Measurements from ENCODE around the gene CPPED1.

CPPED1 gene

GRCh38 chr16:12729448-12729847 is 74.2 kb downstream of the CPPED1 start:
- DNase-seq = peak in 1 of 5 experiments; percentile 75

- DNase-seq = no peak
Observed at GRCh38 chr16:12728469-12728868, 75.2 kb downstream of the CPPED1 start.

- DNase-seq = no peak
Observed at GRCh38 chr16:12724226-12724625, 79.5 kb downstream of the CPPED1 start.

GRCh38 chr16:12723681-12724080 is 80.0 kb downstream of the CPPED1 start:
- no peak for DNase-seq

- no peak for DNase-seq
Observed at GRCh38 chr16:12721841-12722421, 81.8 kb downstream of the CPPED1 start.

- DNase-seq = no peak
Observed at GRCh38 chr16:12719972-12720371, 83.7 kb downstream of the CPPED1 start.

- DNase-seq = no peak
Observed at GRCh38 chr16:12716658-12717057, 87.0 kb downstream of the CPPED1 start.

GRCh38 chr16:12709807-12710206 is 93.9 kb downstream of the CPPED1 start:
- DNase-seq = no peak

- DNase-seq = no peak
Observed at GRCh38 chr16:12708266-12708665, 95.4 kb downstream of the CPPED1 start.

GRCh38 chr16:12706628-12707027 is 97.1 kb downstream of the CPPED1 start:
- DNase-seq = no peak

- no peak for DNase-seq
Observed at GRCh38 chr16:12704492-12705111, 99.1 kb downstream of the CPPED1 start.

GRCh38 chr16:12703935-12704334 is 99.8 kb downstream of the CPPED1 start:
- no peak for DNase-seq

- DNase-seq = no peak
Observed at GRCh38 chr16:12700161-12700560, 103.5 kb downstream of the CPPED1 start.

- DNase-seq = no peak
Observed at GRCh38 chr16:12699161-12699560, 104.5 kb downstream of the CPPED1 start.

- no peak for DNase-seq
Observed at GRCh38 chr16:12697437-12697836, 106.2 kb downstream of the CPPED1 start.

GRCh38 chr16:12695454-12695853 is 108.2 kb downstream of the CPPED1 start:
- DNase-seq = no peak

GRCh38 chr16:12690024-12690423 is 113.7 kb downstream of the CPPED1 start:
- no peak for DNase-seq

GRCh38 chr16:12688951-12689850 is 114.5 kb downstream of the CPPED1 start:
- peak in 1 of 5 experiments; percentile 85 for DNase-seq

GRCh38 chr16:12685806-12686205 is 117.9 kb downstream of the CPPED1 start:
- no peak for DNase-seq

GRCh38 chr16:12682432-12683165 is 121.1 kb downstream of the CPPED1 start:
- DNase-seq = no peak

GRCh38 chr16:12681653-12682052 is 122.0 kb downstream of the CPPED1 start:
- DNase-seq = no peak

- DNase-seq = no peak
Observed at GRCh38 chr16:12680531-12680930, 123.2 kb downstream of the CPPED1 start.

- no peak for DNase-seq
Observed at GRCh38 chr16:12679660-12680272, 123.9 kb downstream of the CPPED1 start.
